Stimulated activated CD4-positive, alpha-beta T cell treated with anti-CD3 and anti-CD28 coated beads, Interleukin-2, amount 100 ng/mL, for 4 hours (primary cell): ENCODE measurements around the gene KLHL2.
A peak's percentile ranks its signal among the peaks of the same experiment; 100 is the strongest.

Experiments
- DNase-seq: peaks from one replicate; pipeline ENCODE4 v3.0.0-alpha.2; 2020; ENCODE audit warnings: low read depth

Gene KLHL2

DNA sequence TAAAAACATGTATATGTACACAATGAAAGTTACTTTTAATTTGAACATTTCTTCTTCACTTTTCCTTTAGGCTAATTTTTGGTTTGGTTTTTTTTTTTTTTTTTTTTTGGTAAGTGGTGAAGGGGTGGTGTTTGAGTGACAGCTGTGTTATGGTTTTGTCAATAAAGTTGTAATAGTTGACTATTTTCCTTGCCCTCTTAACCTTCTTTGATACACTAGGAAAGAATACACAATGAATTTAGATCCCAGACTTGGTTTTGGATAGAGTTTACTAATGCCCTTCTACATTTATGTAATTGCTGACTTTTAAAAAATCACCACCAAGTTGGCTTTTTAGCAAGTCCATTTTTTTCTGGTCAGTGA lies 82.0 kb downstream of the KLHL2 start:
- no peak for DNase-seq

DNA sequence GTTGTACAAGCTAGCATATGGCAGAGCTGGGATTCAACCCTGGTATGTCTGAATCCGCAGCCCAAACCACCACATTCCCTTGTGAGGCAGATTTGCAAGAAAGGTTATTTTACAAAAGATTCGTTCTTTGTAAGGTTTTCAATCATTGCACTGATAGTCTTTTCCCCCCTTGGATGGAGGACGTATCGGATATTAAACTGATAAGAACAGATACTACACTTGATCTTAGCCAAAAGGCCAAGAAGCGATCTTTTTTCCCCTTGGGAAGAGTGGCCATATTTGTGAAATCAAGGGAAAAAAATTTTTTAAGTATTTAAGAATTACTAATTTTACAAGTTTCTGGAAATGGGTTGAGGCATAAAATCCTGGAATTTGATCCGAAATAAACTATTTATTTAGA lies 85.7 kb downstream of the KLHL2 start:
- DNase-seq = no peak

DNA sequence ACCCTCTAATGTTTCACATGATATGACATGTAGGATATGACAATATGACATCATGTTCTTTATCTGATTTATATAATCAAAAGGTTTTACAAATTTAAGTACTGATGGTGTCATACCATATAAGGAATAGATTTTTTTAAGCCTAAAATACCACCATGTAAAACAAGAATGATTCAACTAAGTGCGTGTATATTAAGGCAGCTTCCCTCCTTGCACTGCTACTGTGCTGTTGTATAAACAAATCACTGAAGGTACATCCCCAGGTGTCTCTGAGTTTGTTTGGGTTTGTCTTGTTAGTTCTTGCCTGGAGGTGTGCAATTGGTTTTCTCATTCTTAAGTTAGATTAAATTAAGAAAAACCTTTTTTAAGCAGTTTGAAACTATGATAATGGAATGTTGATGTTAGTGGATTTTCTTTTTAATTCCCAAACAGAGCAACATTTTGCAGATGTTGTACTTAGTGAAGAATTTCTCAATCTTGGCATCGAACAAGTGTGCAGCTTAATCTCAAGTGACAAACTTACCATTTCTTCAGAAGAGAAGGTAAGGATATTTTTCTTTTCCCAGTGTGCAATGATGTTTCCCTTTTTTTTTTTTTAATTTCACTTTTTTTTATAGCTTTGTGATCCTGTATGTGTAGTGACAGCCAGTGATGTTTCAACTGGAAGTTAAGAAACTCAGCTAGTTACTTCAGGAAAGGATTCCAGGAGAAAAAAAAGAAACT lies 86.7 kb downstream of the KLHL2 start:
- DNase-seq = no peak

DNA sequence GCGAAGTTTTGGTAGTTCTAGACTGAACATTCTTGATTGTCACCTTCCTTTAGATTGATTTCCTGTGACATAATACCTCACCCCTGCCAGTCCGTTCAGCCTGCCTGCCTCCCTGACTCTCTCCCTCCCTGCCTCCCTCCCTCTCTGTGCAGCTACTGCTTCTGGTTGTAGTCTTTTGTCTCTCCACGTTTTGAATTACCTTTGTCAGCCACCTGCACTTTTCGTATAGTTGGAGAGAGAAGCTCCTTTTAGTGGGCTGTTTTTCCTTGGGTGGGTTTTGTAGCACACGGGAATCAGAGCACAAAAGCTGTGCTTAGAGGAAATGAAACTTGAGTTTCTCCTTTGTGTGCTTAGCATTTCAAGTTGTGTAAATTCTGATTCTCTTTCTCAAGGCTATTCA lies 87.5 kb downstream of the KLHL2 start:
- no peak for DNase-seq

DNA sequence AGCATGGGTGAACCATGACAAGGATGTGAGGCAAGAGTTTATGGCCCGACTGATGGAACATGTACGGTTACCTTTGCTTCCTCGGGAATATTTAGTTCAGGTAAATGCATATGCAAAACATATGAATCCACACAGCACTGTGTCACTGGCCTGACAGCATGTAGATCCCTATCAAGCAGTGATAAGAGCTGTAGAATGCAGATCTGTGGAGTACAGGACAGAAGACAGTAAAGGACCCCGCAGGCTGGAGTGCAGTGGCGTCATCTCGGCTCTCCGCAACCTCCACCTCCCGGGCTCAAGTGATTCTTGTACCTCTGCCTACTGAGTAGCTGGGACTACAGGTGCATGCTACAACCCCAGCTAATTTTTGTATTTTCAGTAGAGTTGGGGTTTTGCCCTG lies 90.3 kb downstream of the KLHL2 start:
- DNase-seq = no peak

DNA sequence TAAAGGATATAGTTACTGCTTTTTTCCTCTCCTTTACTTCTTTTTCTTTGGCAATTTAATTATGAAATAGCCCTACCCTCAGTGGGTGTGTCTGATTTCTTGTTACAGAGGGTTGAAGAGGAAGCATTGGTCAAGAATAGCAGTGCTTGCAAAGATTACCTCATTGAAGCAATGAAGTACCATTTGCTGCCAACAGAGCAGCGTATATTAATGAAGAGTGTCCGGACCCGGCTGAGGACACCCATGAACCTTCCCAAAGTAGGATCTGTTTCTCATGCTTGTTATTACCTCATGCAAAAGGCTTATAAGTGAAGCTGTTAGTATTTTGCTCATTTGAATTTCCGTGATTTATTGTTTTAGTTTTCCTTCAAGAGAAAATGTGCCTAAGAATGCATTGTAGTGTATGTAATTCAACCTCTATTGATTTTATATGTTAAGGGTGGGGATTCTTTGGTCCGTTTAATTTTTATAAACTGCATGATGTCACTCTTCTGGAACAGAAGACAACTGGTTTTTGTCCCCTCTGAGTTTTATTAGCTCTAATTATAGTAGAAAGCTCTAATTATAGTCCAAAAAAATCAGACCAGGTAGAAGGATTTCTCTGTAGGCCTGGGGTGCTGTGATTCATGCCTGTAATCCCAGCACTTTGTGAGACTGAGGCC lies 92.2 kb downstream of the KLHL2 start:
- DNase-seq = no peak

DNA sequence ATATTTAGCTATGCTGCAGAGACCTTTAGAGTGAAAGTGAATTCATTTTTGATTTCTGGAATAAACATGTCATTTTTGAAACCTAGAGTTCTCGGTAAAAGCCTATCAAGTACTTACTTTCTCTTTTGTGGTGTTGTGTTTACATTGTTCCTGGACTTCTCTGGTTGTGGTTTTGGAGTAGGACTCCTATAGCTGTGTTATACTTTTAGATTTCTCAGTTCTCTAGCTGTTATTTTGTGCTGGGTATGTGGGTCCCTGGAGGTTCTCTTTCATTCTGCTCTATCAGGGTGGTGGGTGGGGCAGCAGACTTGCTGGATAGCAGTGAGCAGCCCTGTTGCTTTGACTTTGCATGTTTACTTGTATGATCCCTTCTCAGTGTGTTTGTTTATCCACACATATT lies 94.5 kb downstream of the KLHL2 start:
- DNase-seq = no peak

DNA sequence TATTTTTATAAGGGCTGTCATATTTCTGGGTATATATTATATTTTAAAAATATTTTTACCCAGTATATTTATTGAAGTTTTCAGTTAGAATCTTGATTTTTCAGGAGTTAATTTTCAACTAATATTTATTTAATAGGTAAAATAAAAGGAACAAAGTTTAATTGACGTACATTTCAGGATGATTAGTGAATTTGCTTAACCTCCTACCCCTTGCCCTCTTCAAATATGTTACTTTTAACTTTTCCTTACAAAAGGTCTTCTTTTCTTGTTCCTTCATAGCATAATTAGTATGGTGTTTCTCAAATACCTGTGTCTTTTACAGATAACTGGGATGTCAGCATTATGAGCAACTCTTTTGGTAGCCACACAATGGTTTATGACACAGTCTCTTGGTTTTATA lies 95.3 kb downstream of the KLHL2 start:
- DNase-seq = no peak

DNA sequence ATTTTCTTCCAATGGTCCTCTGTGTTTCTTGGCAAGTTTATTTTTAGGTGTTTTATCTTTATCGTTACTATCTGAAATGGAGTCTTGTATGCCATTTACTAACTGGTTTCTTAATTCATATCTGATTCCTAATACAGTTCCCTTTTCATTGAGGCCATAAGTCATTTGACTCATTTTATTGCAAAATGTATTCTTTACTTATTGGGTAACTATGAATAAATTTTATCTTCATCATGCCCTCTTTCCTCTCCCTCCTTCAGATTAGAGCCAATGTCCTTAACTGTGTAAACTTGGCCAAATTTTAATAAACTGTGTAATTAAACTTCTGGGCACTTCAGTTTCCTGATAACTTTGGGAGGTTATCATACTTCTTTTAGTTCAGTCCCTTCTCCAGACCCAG lies 100.8 kb downstream of the KLHL2 start:
- no peak for DNase-seq

DNA sequence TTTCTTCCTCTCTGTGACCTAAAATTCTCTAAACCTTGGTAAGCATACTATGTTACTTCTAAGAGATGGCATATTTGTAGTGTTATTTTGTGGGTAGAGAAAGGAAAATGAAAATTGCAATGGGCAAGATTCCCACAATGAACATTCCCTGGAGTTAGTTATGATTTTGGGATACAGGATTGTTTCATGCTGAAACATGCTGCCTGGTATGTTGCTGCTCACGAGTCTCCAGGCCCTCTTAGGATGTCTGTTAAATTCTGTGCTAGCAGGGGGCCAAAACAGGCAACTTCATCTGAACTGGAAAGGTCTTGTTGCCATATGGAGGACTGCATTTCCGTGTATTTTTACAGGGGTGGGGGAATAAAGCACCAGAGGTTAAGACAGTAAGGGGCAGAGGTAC lies 101.2 kb downstream of the KLHL2 start:
- DNase-seq = no peak

DNA sequence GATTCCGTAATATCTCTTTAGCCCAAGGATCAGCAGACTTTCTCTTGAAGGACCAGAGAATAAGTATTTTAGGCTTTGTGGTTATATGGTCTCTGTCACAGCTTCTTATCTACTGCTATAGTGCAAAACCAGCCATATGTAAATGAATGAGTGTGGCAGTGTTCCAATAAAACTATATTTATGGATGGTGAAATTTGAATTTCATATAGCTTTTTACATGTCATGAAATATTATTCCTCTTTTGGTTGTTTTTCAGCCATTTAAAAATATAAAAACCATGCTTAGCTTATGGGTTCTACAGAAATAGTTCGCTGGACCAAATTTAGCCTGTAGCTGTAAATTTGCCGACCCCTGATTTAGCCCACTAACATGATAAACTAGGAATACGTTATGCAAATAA lies 102.1 kb downstream of the KLHL2 start:
- no peak for DNase-seq

DNA sequence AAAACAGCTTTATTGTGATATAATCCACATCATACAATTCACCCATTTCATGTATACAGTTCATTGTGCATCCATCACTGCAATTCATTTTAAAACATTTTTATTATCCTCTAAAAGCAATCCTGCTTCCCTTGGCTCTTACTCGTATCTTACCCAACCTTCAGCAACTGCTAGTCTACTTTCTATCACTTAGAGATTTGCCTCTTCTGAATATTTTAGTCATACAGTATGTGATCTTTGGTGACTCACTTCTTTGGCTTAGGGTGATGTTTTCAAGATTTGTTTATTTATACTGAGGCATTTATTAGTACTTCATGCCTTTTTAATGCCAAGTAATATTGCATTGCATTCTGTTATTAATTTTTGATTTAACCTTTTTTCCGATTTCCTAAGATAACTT lies 105.1 kb downstream of the KLHL2 start:
- no peak for DNase-seq

DNA sequence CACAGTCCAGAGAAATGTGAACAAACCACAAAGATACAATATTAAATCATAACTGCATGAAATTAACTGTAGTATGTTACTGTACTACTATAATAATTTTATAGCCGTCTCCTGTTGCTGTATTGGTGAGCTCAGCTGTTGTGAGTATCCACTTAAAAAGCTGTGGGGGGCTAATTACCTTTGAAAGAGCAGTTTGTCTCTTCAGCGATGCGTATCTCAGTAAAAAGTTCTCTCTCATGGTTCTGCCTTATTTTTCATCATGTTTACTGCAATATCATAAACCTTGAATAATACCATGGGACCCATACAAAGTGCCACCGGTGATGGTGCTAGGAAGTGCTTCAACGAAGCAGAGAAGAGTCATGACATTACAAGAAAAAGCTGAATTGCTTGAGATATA lies 111.7 kb downstream of the KLHL2 start:
- DNase-seq = no peak

DNA sequence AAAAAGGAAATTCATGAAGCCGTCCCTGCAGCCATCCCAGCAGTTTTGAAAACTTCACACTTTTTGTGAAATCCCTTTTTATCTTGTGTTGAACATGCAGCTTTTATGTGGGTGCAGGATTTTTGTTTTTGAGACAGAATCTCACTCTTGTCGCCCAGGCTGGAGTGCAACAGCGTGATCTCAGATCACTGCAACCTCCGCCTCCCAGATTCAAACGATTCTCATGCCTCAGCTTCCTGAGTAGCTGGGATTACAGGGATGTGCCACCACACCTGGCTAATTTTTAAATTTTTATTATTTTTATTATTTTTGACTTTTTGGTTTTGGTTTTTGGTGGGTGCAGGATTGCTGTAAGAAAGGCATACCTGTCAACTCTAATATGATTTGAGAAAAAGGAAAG lies 112.1 kb downstream of the KLHL2 start:
- DNase-seq = no peak

DNA sequence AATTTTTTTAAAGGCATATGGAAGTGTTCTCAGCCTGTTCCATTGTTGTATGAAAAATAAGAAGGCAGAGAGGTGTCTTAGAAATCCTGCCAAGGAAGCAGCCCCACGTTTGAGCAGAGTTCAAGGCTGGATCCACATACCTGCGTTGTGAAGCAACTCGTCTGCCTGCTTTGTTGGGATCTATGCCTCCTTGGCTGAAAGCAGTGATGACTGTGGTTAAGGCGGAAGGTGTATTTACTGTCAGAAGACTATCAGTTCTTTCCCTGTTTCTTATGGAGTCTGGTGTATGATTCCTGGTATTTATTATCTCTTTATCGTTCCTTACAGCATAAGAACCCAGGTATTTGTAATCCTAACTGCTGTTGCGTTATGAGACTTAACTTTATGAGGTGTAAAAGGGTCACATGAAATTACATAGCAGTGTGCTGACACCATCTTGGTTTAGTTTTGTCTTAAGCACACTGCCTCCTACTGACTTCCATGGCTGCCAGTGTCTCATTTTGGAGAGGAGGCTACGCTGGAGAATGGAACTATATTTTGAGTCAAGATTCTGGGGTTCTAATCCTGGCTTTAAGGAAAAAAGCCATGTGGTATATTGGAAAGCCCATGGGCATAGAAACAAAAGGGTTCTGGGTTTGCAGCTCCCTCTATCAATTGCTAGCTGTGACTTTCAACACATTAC lies 117.0 kb downstream of the KLHL2 start:
- DNase-seq = no peak

DNA sequence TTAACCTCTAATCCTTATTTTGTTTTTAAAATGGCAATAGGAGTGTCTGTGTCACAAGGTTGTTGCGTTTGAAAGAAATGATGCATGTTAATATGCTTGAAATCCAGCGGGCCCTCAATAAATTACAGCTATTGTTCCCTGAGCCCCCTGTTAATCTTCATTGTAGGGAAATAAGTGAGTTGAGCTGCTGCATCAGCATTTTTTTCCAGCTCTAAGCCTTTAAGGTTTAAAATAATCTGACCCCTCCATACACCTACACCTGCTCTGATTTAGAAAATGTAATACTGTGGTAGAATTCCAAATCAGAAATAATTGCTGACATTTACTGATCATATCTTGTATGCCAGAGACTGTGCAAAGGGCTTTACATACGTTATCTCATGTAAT lies 117.5 kb downstream of the KLHL2 start:
- no peak for DNase-seq

DNA sequence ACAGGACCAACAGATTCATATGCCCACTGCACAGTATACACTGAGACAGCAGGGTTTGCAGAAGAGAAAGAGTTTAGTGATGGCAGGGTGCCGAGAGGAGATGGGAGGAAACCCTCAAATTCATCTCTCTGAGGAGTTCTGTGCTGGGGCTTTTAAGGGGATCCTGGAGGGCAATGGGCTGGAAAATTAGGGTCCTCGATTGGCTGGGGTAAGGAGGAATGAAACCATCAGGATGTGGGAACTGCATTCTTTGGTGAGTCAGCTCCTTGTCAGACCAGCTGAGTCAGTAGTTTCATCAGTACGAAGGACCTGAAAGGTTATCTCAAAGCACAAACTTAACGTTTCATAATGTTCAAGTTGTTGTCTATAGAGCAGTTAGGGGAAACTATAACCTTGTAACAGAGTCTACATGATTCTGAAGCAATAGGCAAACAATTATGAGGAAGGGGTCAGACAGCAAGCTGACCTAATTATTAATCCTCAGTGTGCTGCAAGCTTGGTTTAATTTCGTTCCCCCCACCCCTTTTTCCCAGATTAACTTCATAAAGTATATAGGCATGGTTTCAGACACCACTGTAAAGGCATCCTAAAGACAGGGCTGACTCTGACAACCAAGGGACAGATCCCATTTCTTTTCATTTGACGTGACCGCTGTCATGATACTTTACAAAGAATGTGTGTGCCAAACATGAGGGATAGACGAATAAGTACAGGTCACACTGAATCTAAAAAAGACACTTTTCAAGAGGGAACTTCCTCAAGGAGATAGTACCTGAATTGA lies 118.6 kb downstream of the KLHL2 start:
- no peak for DNase-seq

DNA sequence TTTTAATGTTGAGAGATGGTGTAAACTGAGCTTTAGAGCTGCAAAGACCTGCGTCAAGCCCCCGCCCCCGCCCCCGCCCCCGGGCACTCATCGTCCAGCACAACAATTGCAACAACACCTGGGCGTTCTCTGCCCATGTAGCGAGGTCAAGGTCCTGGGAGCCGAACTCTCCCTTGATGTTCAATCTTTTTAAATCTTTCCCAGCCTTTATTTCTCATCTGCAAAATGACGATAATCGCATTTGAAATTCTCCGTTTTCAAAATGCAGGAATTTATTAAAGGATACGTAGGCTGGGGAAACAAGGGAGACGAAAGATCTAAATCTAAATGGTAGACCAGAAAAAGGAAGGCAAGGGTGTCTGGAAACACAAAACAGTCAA lies 119.5 kb downstream of the KLHL2 start:
- DNase-seq = no peak

DNA sequence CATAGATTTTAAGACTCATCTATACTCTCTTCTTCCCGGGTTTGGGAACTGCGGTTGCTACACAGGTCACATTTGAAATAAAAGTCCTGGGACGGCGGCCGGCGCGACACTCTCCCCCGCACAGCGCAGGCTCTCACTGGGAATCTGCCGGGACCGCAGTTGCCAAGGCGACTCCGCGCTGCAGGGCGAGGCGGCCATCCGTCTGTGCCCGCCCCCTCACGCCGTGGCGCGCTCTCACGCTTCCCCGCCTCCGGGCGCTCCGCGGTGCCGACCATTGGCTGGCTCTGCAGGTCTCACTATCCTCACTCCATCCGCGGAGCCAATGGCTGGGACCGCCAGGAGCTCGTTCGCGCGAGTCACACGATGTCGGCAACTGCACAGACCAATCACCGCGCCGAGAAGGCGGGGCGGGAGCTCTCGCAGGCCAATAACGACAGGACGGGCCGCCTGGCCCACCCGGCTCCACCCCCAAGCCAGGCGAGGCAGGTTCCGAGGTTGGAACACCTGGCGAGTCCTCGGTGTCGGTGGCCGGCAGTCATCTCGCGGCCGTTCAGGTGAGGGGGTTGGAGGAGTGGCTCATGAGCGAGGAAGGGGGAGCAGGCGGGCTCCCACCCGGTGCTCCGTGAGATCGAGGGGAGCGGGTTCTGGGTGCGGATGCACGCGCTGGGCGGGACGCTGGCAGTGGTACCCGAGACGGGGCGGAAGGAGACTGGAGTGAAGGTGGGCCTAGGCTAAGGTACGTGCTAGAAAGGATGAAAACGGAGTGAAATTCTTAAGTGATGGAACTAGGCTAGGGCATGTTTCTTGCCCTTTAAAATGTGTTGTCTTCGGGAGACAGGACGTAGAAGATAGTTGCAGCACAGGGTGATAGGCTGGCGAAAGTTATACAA lies 120.1 kb downstream of the KLHL2 start, which contains the start of gene MSMO1:
TSS of gene MSMO1 (plus strand) at position 459 of the 890 bp plus-strand sequence. CDS start 5,702 bp downstream, outside the sequence.
- DNase-seq = peak; percentile 98

DNA sequence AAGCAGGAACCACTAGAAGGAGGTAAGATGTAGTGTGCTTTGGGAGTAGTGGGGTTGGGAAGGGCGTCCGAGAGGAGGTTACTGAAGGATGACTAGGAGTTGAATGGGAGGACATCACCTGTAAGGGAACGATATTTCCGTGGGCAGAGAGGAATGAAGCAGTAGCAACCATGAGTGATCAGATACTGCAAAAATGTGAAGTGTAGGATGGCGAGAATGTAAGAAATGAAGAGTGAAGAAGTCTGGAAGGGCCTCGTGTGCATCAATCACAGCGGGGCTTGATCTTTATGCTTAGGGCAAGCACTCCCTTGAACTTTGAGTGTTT lies 120.7 kb downstream of the KLHL2 start:
- DNase-seq = no peak

DNA sequence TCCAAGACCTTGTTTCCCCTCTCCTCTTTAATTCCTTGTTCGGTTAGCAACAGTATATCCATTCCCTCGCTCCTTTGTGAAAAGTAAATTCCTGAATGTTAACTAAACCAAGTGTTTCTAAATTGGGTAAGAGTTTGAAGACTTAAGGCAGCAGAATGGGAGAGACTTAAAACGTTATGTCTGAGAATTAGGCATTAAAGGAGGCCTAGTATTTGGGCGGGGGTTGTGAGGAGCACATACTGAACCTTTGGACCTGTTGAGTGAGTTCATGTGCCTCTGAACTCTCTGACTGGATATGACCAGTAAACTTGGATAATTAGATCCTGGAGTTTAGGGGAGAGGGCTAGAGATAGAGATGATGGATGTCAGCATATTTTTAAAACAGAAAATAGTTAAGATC lies 121.3 kb downstream of the KLHL2 start:
- DNase-seq = no peak

DNA sequence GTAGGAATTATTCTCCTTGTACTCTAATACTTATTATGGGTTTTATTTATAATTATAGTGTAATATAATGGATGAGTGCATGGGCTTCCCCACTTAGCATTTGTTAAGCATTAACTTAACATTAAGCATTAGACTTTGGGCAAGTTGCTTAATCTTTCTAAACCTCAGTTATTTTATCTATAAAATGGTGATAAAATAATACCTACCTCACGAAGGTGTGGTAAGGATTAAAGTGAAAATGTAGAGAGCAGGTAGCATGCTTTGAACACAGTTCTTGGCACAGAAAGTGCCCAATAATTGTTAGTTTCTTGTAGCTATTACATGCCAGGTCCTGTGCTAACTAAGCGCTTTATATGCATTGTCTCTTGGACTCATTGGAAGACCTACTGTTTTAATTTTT lies 122.7 kb downstream of the KLHL2 start:
- no peak for DNase-seq
